NK-92 (cell line): ENCODE data around the gene RNF39.
A peak's percentile ranks its signal among the peaks of the same experiment; 100 is the strongest.

Experiments used
- DNase-seq: peaks from one replicate; lab custom pipeline; 2025; ENCODE audit not compliant: unreplicated experiment; lab: John Stamatoyannopoulos, UW

Gene RNF39

DNA sequence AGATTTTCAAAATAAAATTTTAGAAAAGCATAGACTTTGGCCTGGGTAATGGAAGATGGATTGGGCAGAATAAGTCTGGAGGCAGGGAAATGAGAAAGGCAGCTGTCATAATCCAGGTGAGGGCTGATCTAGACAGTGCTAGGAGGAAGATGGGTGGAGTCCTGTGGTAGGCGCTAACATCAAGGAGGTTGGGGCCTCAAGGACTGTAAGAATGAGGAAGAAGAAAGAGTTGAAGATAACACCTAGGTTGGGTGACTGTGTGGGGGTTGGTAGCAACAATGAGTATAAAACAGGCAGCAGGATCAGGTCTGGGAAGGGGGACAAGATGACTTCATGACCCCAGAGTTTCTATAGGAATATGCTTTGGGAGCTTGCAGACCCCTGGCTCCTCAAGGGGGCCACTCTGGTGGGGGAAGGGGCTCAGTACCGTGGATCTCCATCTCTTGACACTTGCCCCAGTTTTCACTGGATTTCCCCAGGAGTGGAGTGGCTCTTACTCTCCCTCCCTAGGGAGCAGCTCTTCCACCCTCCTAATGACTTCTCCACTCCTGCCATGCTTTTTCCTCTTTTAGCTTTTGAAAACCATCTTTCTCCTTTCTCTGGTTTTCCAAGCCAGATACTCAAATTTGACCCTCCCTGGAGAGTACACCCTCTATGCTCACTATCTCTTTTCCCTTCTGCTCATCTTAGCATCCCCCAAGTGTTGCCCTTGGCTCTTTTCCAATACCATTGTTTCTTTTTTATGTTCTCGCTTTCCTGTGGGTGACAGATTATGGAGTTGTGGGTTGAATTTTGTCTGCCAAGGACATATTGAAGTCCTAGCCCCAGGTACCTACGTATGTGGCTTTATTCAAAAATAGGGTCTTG is 22.6 kb upstream of the RNF39 start:
- DNase-seq: no peak

DNA sequence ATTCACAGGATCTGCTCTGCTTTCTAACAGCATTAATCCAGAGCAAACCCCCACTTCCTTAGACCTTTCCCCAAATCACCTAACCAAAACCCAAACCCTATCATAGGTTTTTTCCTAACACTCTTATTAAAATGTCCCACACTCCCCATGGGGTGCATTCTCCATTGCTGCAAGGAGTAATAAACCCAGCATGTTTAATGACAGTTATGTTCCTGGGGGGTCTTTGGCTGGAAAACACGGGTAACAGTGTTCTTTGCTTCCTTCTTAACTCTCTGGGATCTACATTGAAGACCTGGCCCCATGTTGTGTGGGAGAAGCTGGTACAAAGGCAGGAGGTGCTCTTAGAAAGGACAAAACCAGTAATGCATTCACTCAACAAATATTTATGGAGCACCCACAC is 21.3 kb upstream of the RNF39 start:
- DNase-seq: no peak

DNA sequence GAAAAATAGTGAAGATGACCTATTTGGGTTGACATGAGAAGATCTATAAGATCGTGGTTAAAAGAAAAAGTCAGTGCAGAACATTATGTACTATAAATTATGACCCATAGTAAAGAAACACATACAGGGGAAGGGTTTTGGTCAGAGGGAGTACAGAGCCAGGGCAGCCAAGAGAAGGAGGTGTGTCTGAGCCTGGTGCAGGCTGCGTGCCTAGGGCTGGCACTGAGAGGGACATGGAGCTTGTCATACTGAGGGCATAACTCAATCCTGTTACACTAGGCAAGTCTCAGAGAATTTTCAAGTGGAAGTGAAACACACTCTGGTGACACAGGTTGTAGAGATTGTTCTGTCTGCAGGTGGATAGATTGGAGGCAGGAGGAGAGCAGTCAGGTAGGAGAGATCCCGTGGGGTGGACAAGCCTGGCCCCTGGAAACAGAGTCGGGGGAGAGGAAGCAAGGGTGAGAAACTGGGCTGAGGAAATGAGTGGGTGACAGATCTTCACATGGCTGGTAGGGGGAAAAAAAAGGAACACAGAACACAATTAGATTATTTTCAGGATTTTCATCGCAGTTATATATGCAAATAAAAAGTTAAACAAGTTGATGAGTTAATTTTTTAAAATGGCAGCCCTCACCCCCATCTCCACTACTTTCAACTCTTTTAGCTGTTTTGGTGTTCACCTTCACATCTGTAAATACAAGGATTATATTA is 18.5 kb upstream of the RNF39 start:
- no peak for DNase-seq

DNA sequence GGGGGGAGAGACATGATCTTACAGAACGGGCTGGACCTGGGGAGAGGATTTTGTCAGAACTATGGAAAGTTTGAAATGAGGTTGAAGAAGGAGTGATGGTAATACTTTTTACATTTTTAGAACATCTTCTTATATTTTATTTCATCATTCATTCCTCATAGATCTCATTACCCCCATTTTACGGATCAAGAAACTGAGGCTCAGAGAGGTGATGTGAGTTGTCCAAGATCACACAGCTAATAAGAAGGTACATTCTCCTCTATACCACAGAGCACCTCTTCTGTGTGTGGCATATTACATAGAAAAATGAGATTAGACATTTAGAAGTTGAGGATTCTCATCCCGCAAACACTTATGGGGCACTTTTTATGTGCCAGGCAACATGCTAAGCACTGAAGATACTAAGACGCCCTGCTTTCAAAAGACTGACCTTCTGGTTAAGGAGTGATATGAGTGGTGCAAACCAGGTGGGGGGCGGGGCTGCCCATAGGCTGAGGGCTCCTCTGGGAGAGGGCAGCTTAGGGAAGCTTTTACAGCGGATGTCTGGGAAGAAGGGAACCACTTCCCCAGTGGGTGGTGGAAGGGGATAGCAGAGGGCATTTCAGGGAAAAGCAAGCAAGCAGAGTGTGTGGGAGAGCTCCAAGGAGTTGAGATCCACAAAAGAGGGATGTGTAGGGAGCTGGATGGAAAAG is 17.4 kb upstream of the RNF39 start:
- no peak for DNase-seq

DNA sequence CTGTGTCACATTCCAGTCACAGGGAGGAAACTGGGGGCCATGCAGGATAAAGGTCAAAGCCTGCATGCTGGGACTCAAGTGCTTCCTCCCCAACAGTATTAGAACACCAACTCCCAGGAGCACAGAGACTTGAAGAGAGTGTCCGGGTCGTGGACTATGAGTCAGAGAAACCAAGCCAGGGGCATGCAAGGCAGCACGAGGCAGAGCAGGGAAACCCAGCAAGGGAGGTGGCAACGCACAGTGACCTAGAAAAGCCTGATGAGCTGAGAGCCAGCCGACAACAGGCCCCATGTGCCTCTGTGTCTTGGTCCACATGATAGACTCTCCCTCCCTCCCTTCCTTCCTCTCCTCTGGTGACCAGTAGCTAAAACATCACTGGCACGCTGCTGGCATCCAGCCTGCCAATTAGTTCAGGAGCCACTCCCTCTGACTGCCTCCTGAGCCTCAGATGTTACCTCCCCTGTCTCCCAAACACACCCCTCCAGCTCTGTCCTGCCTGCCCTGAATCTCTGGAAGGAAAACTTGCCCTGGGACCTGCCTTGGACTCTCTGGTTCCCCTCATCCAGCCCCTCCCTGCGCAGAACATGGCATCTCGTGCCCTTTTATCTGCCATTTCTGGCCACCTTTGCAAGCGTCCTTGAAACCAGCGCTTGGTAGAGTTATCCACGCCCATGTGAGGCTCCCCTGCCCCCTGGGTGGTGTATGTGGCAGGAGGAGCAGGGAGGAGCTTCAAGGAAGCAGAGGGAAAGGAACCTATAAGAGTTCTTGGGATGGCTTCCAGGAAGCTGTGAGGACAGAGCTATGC is 16.2 kb upstream of the RNF39 start:
- no peak for DNase-seq

DNA sequence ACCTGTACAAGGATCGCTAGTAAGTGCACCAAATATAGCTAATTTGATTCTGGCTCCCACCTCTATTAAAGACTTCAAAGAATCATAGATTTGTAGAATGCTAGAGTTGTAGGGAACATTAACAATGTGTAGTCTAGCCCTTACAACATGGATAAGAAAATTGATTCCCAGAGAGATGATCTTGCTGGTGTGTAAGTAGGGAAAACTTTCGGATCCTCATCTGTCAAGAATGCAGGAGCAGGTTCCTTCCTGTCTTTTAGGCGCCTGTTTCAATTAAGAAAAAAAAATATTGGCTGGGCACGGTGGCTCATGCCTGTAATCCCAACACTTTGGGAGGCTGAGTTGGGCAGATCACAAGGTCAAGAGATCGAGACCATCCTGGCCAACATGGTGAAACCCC is 12.3 kb upstream of the RNF39 start:
- DNase-seq: no peak

DNA sequence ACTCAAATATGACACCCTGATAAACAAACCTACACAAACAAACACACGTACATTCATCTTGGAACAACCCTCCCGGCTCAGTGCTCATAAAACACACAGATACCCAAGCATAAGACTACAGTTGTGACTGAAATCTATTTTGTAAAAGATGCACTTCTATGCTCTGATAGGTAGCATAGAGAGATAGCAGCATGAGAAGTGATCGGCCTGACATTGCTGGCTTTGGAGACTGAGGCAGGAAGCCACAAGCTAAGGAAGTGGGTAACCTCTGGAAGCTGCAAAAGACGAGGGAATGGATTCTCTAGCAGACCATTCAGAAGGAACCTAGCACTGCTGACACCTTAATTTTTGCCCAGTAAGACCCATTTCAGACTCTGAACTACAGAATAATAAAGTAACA is 1.6 kb upstream of the RNF39 start:
- DNase-seq: no peak

DNA sequence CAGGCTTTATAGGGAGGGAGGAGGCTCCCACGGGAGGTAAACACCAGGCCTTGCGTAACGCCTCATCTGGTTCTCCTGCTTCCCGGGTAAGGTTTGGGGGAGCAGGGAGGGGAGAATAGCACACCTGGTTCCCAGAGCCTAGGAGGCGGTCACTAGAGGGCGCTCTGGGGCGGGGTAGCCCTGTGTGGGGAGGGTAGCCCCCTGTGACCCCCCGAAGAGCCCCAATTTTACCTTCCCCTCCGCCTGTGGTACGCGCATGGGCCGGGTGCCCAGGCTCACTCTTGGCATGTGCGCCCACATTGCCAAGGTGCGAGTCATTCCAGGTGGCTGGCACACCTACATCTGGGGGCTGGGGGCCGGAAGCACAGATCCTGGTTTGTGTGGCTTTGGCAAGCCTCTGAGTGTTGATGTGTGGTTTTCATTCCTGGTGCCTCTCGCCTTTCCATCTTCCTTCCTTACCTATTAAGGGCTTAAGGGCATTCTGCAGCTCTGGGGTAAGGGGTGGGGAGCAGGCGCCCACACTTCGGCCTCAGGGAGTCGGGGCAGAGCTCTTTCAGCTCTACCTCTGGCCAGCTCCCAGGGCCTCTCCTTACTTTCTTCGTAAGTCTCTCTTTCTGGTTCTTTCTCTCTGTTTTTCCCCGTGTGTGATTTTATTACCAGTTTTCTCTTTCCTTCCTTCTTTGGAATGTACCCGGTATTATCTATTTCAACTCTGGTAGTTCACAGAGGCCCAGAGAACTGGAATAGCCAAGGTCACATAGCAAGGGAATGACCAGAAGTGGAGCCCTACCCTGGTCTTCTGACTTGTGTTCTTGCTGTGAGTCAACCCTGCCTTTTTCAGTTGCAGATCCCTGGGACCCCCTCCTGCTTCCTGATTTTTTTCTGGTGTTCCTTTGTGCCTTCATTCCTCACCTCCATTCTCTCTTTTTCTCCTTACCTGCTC is 492 bp upstream of the RNF39 start:
- no peak for DNase-seq

DNA sequence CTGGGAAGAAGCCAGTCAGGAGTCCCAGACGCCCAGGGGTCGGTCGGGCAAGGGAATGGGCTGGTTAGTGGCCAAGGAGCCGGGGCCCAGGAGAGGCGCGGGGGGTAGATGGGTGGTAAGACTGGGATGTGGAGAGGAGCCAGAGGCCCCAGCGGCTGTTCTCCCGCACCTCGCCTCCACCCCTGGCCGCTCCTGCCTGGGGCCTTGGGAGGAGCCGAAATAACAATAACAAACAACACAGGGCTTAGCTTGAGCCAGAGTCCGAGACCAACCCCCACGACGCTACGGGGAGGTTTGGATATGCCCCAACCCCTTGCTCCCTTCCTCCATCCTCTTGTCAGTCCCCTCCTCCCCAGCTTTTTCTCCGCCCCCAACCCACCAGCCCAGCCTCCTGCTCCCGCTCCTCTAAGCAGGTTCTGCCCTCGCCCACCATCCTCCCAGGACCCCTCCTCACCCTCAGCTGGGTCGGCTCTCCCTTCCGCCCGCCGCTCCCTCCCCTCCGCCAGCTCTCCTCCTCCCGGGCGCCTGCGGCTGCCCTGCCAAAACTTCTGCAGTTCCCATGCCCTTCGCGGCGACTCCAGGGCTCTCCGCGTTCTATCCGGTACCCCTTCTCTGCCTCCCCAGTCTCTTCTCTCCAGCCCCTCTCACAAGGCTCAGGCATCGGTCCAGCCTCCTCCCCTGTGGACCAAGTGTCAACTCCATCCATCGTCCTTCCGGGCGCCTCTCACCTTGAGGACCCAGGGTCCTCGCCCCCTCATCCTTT is 1.1 kb downstream of the RNF39 start:
- DNase-seq: no peak

DNA sequence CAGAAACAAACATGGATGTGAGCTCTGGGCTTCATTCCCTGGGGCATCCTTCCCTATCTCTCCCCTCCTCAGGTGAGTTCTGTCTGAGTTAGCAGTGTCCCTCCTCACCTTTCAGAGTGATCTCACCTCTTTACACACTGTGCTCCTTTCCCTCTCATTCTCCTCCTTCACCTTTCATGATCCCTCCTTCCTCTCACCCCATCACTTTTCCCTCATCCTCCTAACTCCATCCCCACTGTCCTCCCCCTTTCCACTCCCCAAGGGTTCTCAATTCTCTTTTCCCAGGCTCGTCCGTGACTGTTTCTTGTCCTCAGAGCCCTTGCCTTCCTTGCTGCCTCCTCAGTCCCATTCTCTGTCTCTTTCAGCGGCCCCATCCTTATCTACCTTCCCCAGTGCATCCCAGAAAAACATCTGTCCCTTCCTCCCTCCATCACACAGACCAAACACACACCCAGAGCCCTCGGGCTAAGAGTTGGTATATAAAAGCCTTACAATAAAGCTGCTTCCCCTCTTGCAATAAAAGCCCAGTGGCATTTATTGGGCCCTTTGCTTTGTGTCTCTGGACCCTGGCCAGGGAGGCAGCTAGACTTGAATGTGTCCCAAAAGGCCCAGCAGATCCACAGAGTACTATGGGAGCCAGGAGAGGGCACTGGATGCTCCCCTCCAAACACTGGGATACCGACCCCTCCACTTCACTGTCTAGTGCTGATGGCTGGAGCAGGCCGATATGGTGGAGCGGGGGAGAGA is 1.9 kb downstream of the RNF39 start:
- DNase-seq: no peak

DNA sequence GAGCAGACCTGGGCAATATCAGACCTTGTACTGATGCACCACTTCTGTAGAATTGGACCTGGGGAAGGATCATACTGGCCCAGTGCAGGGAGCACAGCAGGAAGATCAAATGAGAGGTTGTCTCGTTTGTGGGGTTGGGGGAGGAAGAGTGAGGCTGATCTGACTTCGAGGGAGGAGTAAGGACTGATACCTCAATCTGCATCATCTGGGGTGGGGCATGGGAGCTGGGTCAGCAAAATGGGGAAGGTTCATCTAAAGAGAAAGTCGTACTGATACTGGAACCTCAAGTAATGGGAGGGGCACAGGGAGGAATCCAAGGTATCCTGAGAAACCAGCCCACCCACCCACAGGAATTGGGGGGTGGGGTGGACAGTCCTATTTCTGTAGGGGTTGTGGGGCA is 3.7 kb downstream of the RNF39 start:
- no peak for DNase-seq

DNA sequence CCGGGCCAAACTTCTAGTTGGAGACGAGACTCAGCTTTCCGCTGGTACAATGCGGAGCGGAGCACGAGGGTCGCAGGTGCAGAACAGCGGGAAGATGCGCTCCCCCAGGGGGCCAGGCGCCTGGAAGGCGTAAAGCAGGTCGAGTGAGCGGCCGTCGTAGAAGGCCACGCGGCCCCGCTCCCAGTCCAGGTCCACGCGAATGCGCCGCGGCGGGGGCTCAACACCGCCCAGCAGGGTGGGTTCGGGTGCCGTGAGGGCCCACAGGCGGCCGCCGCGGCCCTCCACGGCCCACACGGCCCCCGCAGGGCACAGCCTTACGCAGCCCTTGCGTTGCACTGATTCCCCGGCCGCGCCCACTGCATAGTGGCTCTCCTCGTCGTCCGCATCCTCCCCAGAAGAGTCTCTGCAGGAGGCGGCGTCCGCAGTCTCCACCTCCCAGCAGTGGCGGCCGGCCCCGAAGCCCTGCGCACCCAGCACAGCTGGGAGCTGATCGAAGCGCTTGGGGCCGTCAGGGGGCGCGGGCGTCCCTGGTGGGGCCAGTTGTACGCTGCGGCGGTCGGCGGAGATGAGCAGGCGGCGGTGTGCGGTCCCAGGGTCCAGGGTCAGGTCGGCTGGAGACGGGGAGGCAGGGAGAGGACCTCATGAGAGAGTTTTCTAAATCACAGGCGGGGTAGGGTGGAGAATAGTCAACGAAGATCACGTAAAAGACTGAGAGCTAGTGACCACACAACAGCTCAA is 4.3 kb downstream of the RNF39 start:
- no peak for DNase-seq

DNA sequence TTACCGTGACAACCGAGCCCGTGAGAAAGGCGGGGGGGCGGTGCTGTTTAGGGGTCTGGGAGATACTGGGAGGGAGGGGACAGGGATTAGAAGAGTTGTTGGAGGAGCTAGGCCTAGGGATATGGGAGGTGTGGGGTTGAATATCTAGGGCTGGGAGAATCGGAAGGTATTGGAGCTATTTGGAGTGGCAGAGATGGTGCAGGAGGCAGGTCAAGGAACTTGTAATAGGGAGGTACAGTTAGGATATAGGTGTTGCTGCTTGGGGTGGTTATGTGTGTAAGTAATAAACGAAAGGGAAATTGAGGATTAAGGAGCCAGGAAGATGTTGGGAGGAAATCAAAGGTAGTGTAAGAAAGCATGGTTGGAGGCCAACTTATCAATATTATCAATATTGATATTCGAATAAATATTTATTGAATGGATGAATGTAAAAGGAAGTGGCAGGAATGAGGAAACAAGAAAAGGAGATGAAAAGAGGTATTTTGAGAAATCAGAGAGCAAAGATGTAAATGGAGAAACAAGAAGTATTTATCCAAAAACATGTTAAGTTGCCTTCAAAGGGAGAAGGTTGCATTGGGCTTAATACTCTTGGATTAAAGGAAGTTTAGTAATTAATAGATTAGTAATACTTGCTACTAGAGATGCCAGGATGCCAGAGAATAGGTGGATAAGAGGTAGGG is 8.0 kb downstream of the RNF39 start:
- DNase-seq: no peak

DNA sequence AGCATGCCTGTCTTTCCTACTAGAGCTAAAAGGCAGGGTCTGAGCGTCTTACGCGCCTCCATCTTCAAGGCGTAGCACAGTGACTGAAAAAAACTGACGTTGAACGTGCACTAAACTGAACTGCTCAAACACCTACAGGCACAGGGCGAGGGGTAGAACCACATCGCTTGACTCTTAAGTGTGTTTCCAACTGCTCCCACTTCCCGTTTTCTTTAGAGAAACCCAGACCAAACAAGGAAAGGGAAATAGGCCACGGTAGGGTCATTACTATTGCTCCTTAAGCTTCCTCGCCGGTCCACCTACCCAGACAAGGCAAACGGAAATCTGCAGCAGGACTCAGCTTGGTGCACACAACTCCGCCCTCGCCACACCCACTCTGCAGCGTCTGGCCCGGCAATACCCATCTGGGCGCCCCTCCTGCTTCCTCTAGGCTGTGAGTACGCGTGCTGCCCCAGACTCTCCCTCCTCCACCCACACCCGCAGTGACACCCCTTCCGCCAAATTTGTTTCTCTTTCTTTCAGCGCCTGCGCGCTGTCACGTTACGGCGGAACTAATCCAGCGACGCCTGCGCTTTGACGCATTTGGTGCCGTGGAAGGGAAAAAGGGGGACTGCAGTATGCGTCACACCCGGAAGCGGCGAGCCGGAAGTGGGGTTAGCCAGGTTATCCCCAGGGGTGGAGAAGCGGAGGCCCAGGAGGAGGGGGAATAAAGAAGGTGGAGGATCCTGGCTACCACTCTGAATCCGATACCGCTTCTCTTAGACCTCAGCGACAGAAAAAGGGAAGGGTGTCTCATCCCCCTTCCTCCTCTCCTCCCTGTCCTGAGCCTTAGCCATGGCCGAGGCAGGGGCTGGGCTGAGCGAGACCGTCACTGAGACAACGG is 8.8 kb downstream of the RNF39 start, which contains the start of gene PPP1R11:
TSS of gene PPP1R11 (plus strand) at position 622 of the 883 bp plus-strand sequence. CDS start at position 835, 213 bp downstream.
- DNase-seq: peak; percentile 95

DNA sequence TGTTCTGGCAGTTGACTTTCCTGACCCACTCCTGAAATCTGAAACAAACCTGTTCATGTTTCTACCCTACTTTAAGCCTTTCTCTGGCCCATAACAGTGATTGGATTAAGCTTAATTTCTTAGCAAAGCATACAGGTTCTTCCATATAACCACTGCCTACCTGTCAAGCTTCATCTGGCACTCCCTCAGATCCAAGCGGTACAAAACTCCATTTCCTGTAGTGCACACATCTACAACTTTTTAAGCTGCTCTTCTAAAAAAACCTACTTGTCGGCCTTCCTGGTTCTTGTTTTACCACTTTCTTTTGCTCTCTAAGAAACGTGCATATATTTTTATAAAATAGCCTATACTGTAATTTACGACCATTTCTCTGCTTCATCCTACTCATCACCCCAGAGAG is 9.5 kb downstream of the RNF39 start:
- no peak for DNase-seq

DNA sequence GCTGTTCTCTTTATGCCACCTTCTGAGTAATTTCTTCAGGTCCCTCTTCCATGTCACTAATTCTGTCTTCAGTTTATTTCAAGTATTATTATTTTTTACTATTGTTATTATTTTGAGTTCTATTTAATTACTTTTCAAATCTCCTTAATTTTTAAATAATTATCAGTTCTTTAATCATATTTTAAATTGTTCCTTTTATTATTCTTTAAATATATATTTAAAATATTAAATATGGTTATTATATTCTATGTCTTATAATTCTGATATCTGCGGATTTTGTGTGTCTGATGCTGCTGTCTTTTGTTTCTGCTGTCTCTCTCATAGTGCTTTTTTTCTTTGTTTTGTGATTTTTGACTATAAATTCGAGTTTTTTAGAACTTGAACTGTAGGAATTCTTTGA is 12.3 kb downstream of the RNF39 start:
- no peak for DNase-seq
